GM18499 (cell line): Measurements from ENCODE around the gene TRANK1.
"Not testable (repeated sequence)": the region's sequence is repeated elsewhere in the genome, so short reads cannot be mapped to it uniquely, and the experiment has no call there.

Experiments
- ATAC-seq: cut with Tn5 transposase; IDR thresholded peaks from one replicate; pipeline ENCODE4 v1.9.1; 2021; ENCODE audit warnings: moderate number of reproducible peaks; ENCODE audit not compliant: insufficient read depth, unreplicated experiment

The TRANK1 gene

GRCh38 chr3:36944641-36945270 lies at the start of gene TRANK1:
TSS of gene TRANK1 (minus strand) at chr3:36945054. CDS start at chr3:36944809, 245 bp downstream.
- no peak for ATAC-seq

GRCh38 chr3:36993326-36994283 lies 48.8 kb upstream of the TRANK1 start, which contains the start of gene MLH1:
TSS of gene MLH1 (plus strand) at chr3:36993518. CDS start at chr3:36993548, 30 bp downstream.
- ATAC-seq, result peak; percentile 92

GRCh38 chr3:36992806-36993325 lies 48.0 kb upstream of the TRANK1 start, which contains the start of gene EPM2AIP1:
TSS of gene EPM2AIP1 (minus strand) at chr3:36993131. CDS start at chr3:36993077, 54 bp downstream.
- peak; percentile 1 for ATAC-seq

- no peak for ATAC-seq
These were observed 47.3 kb upstream of the TRANK1 start for GRCh38 chr3:36991923-36992805.

- ATAC-seq, result no peak
These were observed 46.3 kb upstream of the TRANK1 start for GRCh38 chr3:36991147-36991546.

GRCh38 chr3:36989568-36989967 lies 44.7 kb upstream of the TRANK1 start:
- ATAC-seq, result no peak

- ATAC-seq, result no peak
These were observed 44.2 kb upstream of the TRANK1 start for GRCh38 chr3:36989005-36989404.

GRCh38 chr3:36988356-36988755 lies 43.5 kb upstream of the TRANK1 start:
- no peak for ATAC-seq

GRCh38 chr3:36981006-36981405 lies 36.2 kb upstream of the TRANK1 start:
- ATAC-seq, result no peak

- no peak for ATAC-seq
These were observed 28.3 kb upstream of the TRANK1 start for GRCh38 chr3:36973139-36973538.

- ATAC-seq, result no peak
These were observed 27.3 kb upstream of the TRANK1 start for GRCh38 chr3:36972163-36972562.

GRCh38 chr3:36969540-36970432 lies 24.9 kb upstream of the TRANK1 start:
- peak; percentile 99 for ATAC-seq

GRCh38 chr3:36969085-36969484 lies 24.2 kb upstream of the TRANK1 start:
- ATAC-seq, result no peak

- ATAC-seq, result no peak
These were observed 20.6 kb upstream of the TRANK1 start for GRCh38 chr3:36965440-36965839.

- ATAC-seq, result no peak
These were observed 20.0 kb upstream of the TRANK1 start for GRCh38 chr3:36964817-36965216.

- ATAC-seq, result no peak
These were observed 19.5 kb upstream of the TRANK1 start for GRCh38 chr3:36964331-36964730.

- not testable (repeated sequence) for ATAC-seq
These were observed 18.2 kb upstream of the TRANK1 start for GRCh38 chr3:36963008-36963407.

GRCh38 chr3:36960502-36960901 lies 15.6 kb upstream of the TRANK1 start:
- no peak for ATAC-seq

GRCh38 chr3:36959821-36960220 lies 15.0 kb upstream of the TRANK1 start:
- ATAC-seq, result no peak
